Endodermal cell (in vitro differentiated cells): ENCODE results near the gene SPATS2. TPM values are rescaled to one million over a fixed set of nuclear protein-coding genes. Genes with fewer than 3 reads are reported as not detected.
A peak's percentile ranks its signal among the peaks of the same experiment; 100 is the strongest.

ENCODE experiments used
- DNase-seq: peaks from one replicate; pipeline ENCODE4 v3.0.0-alpha.2; 2017
- H3K27ac ChIP-seq: 2 replicates; pipeline ENCODE4 v1.5.1; 2013; ENCODE audit warnings: mild to moderate bottlenecking, low read depth, low read length, moderate library complexity
- H3K27me3 ChIP-seq: 2 replicates; pipeline ENCODE4 v1.6.1; 2013; ENCODE audit warnings: mild to moderate bottlenecking, low read length, moderate library complexity; ENCODE audit not compliant: insufficient read depth, control insufficient read depth, poor library complexity, severe bottlenecking
- H3K36me3 ChIP-seq: 2 replicates; pipeline ENCODE4 v1.7.0; 2013; ENCODE audit warnings: mild to moderate bottlenecking, low read length, moderate library complexity; ENCODE audit not compliant: control insufficient read depth, insufficient read depth
- H3K4me1 ChIP-seq: one replicate; pipeline ENCODE4 v1.7.0; 2013; ENCODE audit warnings: low read length; ENCODE audit not compliant: control insufficient read depth, insufficient read depth
- H3K4me3 ChIP-seq: 2 replicates; pipeline ENCODE4 v1.5.1; 2013; ENCODE audit warnings: mild to moderate bottlenecking, low read length, moderate library complexity
- H3K9ac ChIP-seq: 2 replicates; pipeline ENCODE4 v1.6.1; 2013; ENCODE audit warnings: mild to moderate bottlenecking, low read length, moderate library complexity; ENCODE audit not compliant: poor library complexity, severe bottlenecking; ENCODE audit errors: extremely low read depth
- H3K9me3 ChIP-seq: 2 replicates; pipeline ENCODE4 v1.6.1; 2013; ENCODE audit warnings: mild to moderate bottlenecking, low read length, moderate library complexity; ENCODE audit not compliant: control insufficient read depth
- H3K27ac Mint-ChIP-seq: 2 replicates; pipeline ENCODE4 v1.8.0; 2020; ENCODE audit warnings: mixed read lengths
- H3K27me3 Mint-ChIP-seq: 2 replicates; pipeline ENCODE4 v1.8.0; 2021; ENCODE audit warnings: mild to moderate bottlenecking, mixed read lengths; ENCODE audit not compliant: insufficient read depth
- H3K36me3 Mint-ChIP-seq: 2 replicates; pipeline ENCODE4 v1.8.0; 2020; ENCODE audit warnings: low read depth, mixed read lengths
- H3K4me1 Mint-ChIP-seq: 2 replicates; pipeline ENCODE4 v1.8.0; 2020; ENCODE audit warnings: mixed read lengths
- H3K4me3 Mint-ChIP-seq: 2 replicates; pipeline ENCODE4 v1.8.0; 2020; ENCODE audit warnings: mild to moderate bottlenecking, moderate library complexity, mixed read lengths
- H3K9me3 Mint-ChIP-seq: 2 replicates; pipeline ENCODE4 v1.8.0; 2020; ENCODE audit warnings: mild to moderate bottlenecking, mixed read lengths
- WGBS, 2 experiments: methylation state at CpG; one replicate each; pipeline versions ENCODE4 v1.1.5 to v1.1.7; 2013; ENCODE audit warnings: missing lambda C conversion rate in 2 of 2, mixed read lengths in 1 of 2; ENCODE audit not compliant: insufficient coverage in 1 of 2, insufficient read length in 1 of 2; 5-methylcytosine and 5-hydroxymethylcytosine counted together
- total RNA-seq, 2 donors: library from RNA; stranded (reverse); fragmentation: NEBNext Ultra II Directional in 1 of 2; extraction: Animal tissue kit (Norgen Biotek cat#: 25700) in 1 of 2; gene quantifications; 2 replicates in 1 of 2; 3 replicates in 1 of 2; pipeline ENCODE4 v1.2.1, GENCODE V29; 2021
- TF ChIP-seq, protein P1 (sequence below): fragments of 200-600 bp; sonication (generic); conservative IDR thresholded peaks from 2 replicates; pipeline ENCODE4 v1.5.0; 2021; ENCODE audit warnings: antibody characterized with exemption, mild to moderate bottlenecking

Gene SPATS2
- total RNA-seq, 2 donors from 2014 or later = 50.2 to 64.8 TPM

DNA sequence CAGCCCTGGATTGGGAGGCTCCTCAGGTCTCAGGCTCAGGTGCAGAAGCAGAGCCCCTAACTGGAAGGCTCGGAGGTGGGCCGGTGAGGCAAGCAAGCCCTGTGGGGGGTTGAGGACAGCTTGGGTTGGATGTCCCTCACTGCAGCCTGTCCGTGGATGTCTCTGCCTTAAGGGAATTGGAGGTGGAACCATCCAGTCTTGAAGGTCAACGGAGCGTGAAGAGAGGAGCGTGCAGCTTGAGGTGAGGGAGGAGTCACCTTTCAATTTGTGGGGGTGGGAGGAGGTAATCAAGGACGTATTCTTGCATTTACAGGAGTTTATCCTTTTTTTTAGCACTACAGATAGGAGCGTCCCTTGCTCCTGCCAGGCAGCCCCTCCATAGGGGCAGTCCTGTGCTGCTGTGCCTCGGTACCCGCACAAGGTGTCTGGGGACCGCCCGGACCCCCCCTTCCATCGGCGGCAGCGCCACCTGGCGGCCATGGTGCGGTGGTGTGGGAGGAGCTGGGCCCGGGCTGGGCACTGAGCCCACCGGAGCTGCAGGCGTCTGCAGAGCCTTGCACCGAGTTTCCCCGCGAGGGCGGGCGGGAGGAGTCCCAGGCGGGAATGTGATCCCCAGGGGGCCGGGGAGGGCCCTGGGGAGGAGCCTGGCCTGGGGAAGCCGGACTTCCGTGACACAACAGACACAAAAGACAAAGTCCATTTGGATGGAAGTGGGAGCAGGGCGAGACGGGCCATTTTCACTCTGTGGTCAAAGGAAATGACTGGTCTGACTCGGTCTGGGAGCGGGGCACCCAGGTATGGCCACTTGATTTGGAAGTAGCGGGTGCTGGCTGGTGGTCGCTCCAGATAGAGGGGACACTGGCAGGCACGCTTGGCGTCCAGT lies 19.7 kb upstream of the SPATS2 start:
- Mint-ChIP-seq H3K36me3 (no peaks in the 10 kb centered on the region), H3K9me3 (no peaks in the 10 kb centered on the region), H3K27ac (no peak overlapping the region), H3K4me1 (peaks cover 15% of the 10 kb centered on the region), H3K27me3 (peaks cover 82% of the 10 kb centered on the region), H3K4me3 (peak overlapping the region; percentile 58)
- DNase-seq = peak; percentile 98
- 15 to 21% methylated on average over 12 to 37 of the region's 37 CpGs for WGBS, 2 experiments
- H3K4me1 ChIP-seq = peaks cover 5% of the 10 kb centered on the region
- H3K4me3 ChIP-seq = peak overlapping the region; percentile 72
- no peak overlapping the region for H3K27ac ChIP-seq
- no peak overlapping the region for H3K9ac ChIP-seq
- H3K36me3 ChIP-seq = peaks cover 4% of the 10 kb centered on the region
- peaks cover 69% of the 10 kb centered on the region for H3K27me3 ChIP-seq
- TF ChIP-seq, protein P1, sequence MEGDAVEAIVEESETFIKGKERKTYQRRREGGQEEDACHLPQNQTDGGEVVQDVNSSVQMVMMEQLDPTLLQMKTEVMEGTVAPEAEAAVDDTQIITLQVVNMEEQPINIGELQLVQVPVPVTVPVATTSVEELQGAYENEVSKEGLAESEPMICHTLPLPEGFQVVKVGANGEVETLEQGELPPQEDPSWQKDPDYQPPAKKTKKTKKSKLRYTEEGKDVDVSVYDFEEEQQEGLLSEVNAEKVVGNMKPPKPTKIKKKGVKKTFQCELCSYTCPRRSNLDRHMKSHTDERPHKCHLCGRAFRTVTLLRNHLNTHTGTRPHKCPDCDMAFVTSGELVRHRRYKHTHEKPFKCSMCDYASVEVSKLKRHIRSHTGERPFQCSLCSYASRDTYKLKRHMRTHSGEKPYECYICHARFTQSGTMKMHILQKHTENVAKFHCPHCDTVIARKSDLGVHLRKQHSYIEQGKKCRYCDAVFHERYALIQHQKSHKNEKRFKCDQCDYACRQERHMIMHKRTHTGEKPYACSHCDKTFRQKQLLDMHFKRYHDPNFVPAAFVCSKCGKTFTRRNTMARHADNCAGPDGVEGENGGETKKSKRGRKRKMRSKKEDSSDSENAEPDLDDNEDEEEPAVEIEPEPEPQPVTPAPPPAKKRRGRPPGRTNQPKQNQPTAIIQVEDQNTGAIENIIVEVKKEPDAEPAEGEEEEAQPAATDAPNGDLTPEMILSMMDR = peak; percentile 100
- H3K9me3 ChIP-seq = no peaks in the 10 kb centered on the region

DNA sequence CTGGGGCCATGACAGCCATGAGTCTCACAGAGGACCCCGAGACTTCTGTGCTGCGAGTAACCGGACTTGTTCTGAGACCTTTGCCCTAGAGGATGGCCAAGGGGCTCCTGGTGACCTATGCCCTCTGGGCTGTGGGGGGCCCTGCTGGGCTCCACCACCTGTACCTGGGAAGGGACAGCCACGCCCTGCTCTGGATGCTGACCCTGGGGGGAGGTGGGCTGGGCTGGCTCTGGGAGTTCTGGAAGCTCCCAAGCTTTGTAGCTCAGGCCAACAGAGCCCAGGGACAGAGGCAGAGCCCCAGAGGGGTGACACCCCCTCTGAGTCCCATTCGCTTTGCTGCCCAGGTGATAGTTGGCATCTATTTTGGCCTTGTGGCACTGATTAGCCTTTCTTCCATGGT lies 18.5 kb upstream of the SPATS2 start:
- Histone ChIP-seq H3K4me1 (no peaks in the 10 kb centered on the region), H3K36me3 (peaks cover 4% of the 10 kb centered on the region), H3K9ac (no peak overlapping the region), H3K4me3 (no peak overlapping the region), H3K27ac (no peak overlapping the region), H3K9me3 (no peaks in the 10 kb centered on the region), H3K27me3 (peaks cover 56% of the 10 kb centered on the region)
- DNase-seq = peak; percentile 35
- Mint-ChIP-seq H3K27ac (no peak overlapping the region), H3K4me3 (no peak overlapping the region), H3K27me3 (peaks cover 70% of the 10 kb centered on the region), H3K9me3 (no peaks in the 10 kb centered on the region), H3K4me1 (peaks cover 12% of the 10 kb centered on the region), H3K36me3 (no peaks in the 10 kb centered on the region)
- TF ChIP-seq, protein P1 = no peak
- 95 to 100% methylated on average over 4 to 5 of the region's 5 CpGs for WGBS, 2 experiments

DNA sequence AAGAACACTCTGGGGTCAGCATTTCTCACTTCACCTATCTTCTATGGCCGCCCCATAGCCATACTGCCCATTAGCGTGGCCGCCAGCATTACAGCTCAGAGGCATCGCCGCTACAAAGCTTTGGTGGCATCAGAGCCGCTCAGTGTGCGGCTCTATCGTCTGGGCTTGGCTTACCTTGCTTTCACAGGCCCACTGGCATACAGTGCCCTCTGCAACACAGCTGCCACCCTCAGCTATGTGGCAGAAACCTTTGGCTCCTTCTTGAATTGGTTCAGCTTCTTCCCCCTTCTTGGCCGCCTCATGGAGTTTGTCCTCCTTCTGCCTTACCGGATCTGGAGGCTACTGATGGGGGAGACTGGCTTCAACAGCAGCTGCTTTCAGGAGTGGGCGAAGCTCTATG lies 18.0 kb upstream of the SPATS2 start:
- Mint-ChIP-seq H3K4me3 (no peak overlapping the region), H3K27me3 (peaks cover 65% of the 10 kb centered on the region), H3K27ac (no peak overlapping the region), H3K36me3 (no peaks in the 10 kb centered on the region), H3K9me3 (no peaks in the 10 kb centered on the region), H3K4me1 (peaks cover 12% of the 10 kb centered on the region)
- peaks cover 51% of the 10 kb centered on the region for H3K27me3 ChIP-seq
- H3K9me3 ChIP-seq = no peaks in the 10 kb centered on the region
- TF ChIP-seq, protein P1 = no peak
- 95 to 99% methylated on average over 8 to 11 of the region's 11 CpGs for WGBS, 2 experiments
- DNase-seq = peak; percentile 36
- peaks cover 4% of the 10 kb centered on the region for H3K36me3 ChIP-seq
- no peak overlapping the region for H3K27ac ChIP-seq
- no peak overlapping the region for H3K4me3 ChIP-seq
- H3K4me1 ChIP-seq = no peaks in the 10 kb centered on the region
- no peak overlapping the region for H3K9ac ChIP-seq
